OCI-LY3 (cell line): ENCODE measurements around the gene TM4SF1.

Experiments
- H2AFZ ChIP-seq: fragments of 200-600, 300-600 bp; shearing (Covaris generic); 2 replicates; pipeline ENCODE4 v1.6.0; 2014; ENCODE audit warnings: antibody characterized with exemption, low read depth, low read length
- H3K27ac ChIP-seq: fragments of 200-600, 300-600 bp; sonication (generic); 2 replicates; pipeline ENCODE4 v1.5.1; 2014; ENCODE audit warnings: mild to moderate bottlenecking, low read length, moderate library complexity, mixed read lengths
- H3K27me3 ChIP-seq: fragments of 200-600, 300-600 bp; sonication (generic); 2 replicates; pipeline ENCODE4 v1.6.1; 2014; ENCODE audit warnings: low read depth, low read length, mixed read lengths
- H3K36me3 ChIP-seq: fragments of 200-600, 300-600 bp; sonication (generic); replicated peaks from 2 replicates; pipeline ENCODE3; 2014; ENCODE audit warnings: low read depth, low read length, mixed read lengths
- H3K4me1 ChIP-seq: fragments of 300-600, 200-600 bp; sonication (generic); 2 replicates; pipeline ENCODE4 v1.6.1; 2014; ENCODE audit warnings: low read length, mixed read lengths
- H3K4me2 ChIP-seq: fragments of 200-600, 300-600 bp; sonication (generic); 2 replicates; pipeline ENCODE4 v1.6.1; 2014; ENCODE audit warnings: low read length, mixed read lengths
- H3K4me3 ChIP-seq: fragments of 300-600, 200-600 bp; sonication (generic); 2 replicates; pipeline ENCODE4 v1.5.1; 2014; ENCODE audit warnings: antibody characterized with exemption, mild to moderate bottlenecking, low read length, moderate library complexity
- H3K79me2 ChIP-seq: fragments of 300-600, 200-600 bp; shearing (Covaris generic); 2 replicates; pipeline ENCODE4 v1.6.1; 2014; ENCODE audit warnings: mild to moderate bottlenecking, low read length, mixed read lengths
- H3K9ac ChIP-seq: fragments of 300-600, 200-600 bp; shearing (Covaris generic); 2 replicates; pipeline ENCODE4 v1.6.0; 2014; ENCODE audit warnings: mild to moderate bottlenecking, low read length, moderate library complexity
- H3K9me3 ChIP-seq: fragments of 200-600, 300-600 bp; shearing (Covaris generic); 2 replicates; pipeline ENCODE4 v1.6.1; 2014; ENCODE audit warnings: low read length, mixed read lengths; ENCODE audit not compliant: insufficient read depth
- H4K20me1 ChIP-seq: fragments of 200-600, 300-600 bp; sonication (generic); 2 replicates; pipeline ENCODE4 v1.6.1; 2016; ENCODE audit warnings: low read length, mixed read lengths; ENCODE audit not compliant: insufficient read depth
- CTCF ChIP-seq: fragments of 200-600, 300-600 bp; sonication (generic); IDR thresholded peaks from 2 replicates; pipeline ENCODE4 v1.5.1; 2014; ENCODE audit warnings: antibody characterized with exemption, low read length, low read depth
- EZH2phosphoT487 ChIP-seq: fragments of 200-600 bp; shearing (Covaris generic); IDR thresholded peaks from 2 replicates; pipeline ENCODE4 v1.6.1; 2018; ENCODE audit warnings: antibody characterized with exemption, mixed run types, low read depth

The TM4SF1 gene

GRCh38 chr3:149396476-149396875, 19.0 kb upstream of the TM4SF1 start:
- Histone ChIP-seq H3K79me2 (no peaks in the 10 kb centered on the region), H3K36me3 (no peaks in the 10 kb centered on the region), H2AFZ (no peak overlapping the region), H3K4me1 (0 out of 2 replicates have a peak, but pooled peaks cover 3% of the 10 kb centered on the region), H3K9ac (no peak overlapping the region), H3K4me2 (no peak overlapping the region), H3K9me3 (no peaks in the 10 kb centered on the region), H3K4me3 (no peak overlapping the region), H3K27ac (no peak overlapping the region), H3K27me3 (no peaks in the 10 kb centered on the region), H4K20me1 (no peaks in the 10 kb centered on the region)
- TF ChIP-seq CTCF (no peak), EZH2phosphoT487 (no peak)

- Histone ChIP-seq H3K4me1 (0 out of 2 replicates have a peak, but pooled peaks cover 3% of the 10 kb centered on the region), H3K79me2 (no peaks in the 10 kb centered on the region), H3K36me3 (no peaks in the 10 kb centered on the region), H3K27me3 (no peaks in the 10 kb centered on the region), H2AFZ (no peak overlapping the region), H3K4me3 (no peak overlapping the region), H3K9me3 (no peaks in the 10 kb centered on the region), H3K27ac (no peak overlapping the region), H4K20me1 (no peaks in the 10 kb centered on the region), H3K9ac (no peak overlapping the region), H3K4me2 (no peak overlapping the region)
- TF ChIP-seq EZH2phosphoT487: no peak
- TF ChIP-seq CTCF: no peak
Measured at GRCh38 chr3:149395107-149396089, 17.9 kb upstream of the TM4SF1 start.

DNA sequence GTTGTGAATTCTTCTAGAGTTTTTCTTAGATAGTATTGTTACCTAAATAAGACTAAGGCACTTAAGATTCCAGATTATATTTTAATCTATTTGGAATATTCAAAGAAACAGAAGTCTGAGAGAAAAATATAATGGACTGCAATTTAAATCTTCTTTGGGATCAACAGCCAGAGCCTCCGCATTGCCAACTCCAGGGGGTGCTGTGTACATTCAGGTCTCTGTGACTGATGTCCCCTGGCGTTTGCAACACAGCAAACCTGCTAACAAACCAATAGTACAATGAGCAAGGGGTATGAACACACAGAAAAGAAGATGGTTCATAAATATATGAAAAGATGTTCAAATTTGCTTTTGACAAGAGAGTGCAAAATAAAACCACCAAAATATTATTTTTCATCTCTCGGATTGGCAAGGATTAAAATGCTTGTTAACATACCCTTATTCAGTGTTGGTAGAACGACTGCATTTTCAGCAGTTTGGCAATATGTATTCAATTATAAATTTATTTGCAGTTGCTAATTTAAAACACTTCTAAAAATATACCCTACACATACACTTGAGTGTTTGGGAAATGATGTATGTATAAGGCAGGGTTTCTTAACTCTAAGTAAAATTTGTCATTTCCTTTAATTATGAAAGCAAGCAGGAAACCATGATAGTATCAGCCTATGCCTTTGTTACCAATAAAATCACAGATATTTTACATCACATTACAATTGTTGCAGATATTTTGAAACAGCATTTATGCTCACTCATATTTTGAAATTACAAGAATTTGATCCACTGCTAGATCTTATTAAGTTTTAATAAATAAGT, 16.1 kb upstream of the TM4SF1 start:
- no peaks in the 10 kb centered on the region for H3K9me3 ChIP-seq
- H2AFZ ChIP-seq: no peak overlapping the region
- H3K27ac ChIP-seq: no peak overlapping the region
- peak overlapping the region; percentile 26 for H3K4me2 ChIP-seq
- no peak overlapping the region for H3K4me3 ChIP-seq
- no peaks in the 10 kb centered on the region for H3K79me2 ChIP-seq
- H3K36me3 ChIP-seq: no peaks in the 10 kb centered on the region
- H4K20me1 ChIP-seq: no peaks in the 10 kb centered on the region
- no peak overlapping the region for H3K9ac ChIP-seq
- H3K27me3 ChIP-seq: no peaks in the 10 kb centered on the region
- TF ChIP-seq EZH2phosphoT487 (no peak), CTCF (peak; percentile 97)
- H3K4me1 ChIP-seq: 0 out of 2 replicates have a peak, but pooled peaks cover 3% of the 10 kb centered on the region

DNA sequence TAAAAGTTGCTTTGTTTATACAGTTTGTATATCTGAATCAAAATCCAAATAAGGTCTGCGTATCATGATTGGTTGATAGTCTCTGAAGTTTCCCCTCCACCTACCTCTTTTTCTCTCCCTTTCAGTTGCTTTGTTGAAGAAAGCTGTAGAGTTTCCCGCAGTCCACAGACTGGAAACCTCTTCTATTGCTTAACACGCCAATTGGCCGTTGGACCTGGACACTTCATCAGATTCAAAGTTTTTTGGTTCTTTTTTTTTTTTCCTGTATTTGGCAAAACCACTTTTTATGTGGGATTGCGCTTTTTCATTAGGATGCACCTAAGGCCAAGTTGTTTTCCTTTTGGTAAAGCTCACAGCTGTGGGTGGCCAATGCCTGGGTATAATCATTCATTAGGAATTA, 14.5 kb upstream of the TM4SF1 start:
- TF ChIP-seq CTCF: no peak
- no peak for TF ChIP-seq EZH2phosphoT487
- no peaks in the 10 kb centered on the region for H3K27me3 ChIP-seq
- no peaks in the 10 kb centered on the region for H3K36me3 ChIP-seq
- H2AFZ ChIP-seq: no peak overlapping the region
- H4K20me1 ChIP-seq: no peaks in the 10 kb centered on the region
- H3K4me2 ChIP-seq: no peak overlapping the region
- no peaks in the 10 kb centered on the region for H3K9me3 ChIP-seq
- H3K4me1 ChIP-seq: peaks cover 6% of the 10 kb centered on the region
- no peaks in the 10 kb centered on the region for H3K79me2 ChIP-seq
- H3K27ac ChIP-seq: no peak overlapping the region
- no peak overlapping the region for H3K4me3 ChIP-seq
- H3K9ac ChIP-seq: no peak overlapping the region
